ENCODE measurements around the gene MICU2. TPM values are rescaled to one million over a fixed set of nuclear protein-coding genes. Genes with fewer than 3 reads are reported as not detected.

The MICU2 gene
- 25.1 and 29.8 TPM in 2 replicates for total RNA-seq

DNA sequence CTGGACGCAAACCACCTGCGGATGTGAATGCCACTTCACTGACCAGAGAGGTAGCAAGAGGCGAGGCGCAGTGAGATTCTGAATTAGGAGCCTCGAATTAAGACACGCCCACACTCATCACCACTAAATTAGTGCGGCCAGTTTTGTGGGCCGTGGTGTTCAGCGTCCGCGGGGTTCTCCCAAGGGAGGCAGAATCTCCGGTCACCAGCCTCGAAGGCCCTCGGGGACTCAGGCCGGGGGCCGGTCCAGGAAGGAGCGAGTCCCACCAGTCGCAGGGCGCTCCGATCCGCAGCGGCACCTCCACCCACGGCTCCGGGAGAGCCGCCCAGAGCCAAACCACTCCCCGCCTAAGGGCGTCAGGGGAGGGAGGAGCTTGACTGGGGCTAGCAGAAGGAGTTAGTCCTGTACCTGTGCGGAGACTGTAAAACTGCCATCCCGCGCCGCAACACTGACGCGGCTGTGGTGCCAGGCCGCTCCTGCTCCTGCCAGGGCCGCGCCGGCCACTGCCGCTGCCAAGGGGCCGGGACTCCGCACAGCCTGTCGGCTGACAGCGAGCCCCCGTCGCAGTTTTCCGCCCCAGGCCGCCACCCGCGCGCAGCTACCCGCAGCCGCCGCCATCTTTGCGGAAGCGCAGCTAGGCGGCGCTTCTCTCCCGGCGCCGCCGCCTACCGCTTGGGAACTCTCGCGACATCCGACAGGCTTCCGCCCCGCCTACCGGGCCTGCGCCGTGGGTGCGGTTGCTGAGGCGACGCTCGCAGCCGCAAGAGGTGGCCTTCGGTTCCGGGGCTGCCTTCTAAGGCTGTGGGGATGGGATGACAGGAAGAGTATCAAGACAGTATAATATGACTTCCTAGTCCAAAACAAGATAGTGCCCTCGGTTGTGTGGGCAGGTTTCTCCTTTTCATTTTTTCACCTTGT lies at the start of gene MICU2:
TSS of gene MICU2 (minus strand) at position 640 of the 918 bp plus-strand sequence. CDS start at position 618, 22 bp downstream.
- peak; percentile 94 for DNase-seq (ENCODE audit: low read depth in 2 of 2)

- no peak for DNase-seq (ENCODE audit: low read depth in 2 of 2)
Observed at GRCh38 chr13:21641629-21642028, 37.7 kb upstream of the MICU2 start.

GRCh38 chr13:21639561-21639960 lies 35.6 kb upstream of the MICU2 start:
- no peak for DNase-seq (ENCODE audit: low read depth in 2 of 2)

DNA sequence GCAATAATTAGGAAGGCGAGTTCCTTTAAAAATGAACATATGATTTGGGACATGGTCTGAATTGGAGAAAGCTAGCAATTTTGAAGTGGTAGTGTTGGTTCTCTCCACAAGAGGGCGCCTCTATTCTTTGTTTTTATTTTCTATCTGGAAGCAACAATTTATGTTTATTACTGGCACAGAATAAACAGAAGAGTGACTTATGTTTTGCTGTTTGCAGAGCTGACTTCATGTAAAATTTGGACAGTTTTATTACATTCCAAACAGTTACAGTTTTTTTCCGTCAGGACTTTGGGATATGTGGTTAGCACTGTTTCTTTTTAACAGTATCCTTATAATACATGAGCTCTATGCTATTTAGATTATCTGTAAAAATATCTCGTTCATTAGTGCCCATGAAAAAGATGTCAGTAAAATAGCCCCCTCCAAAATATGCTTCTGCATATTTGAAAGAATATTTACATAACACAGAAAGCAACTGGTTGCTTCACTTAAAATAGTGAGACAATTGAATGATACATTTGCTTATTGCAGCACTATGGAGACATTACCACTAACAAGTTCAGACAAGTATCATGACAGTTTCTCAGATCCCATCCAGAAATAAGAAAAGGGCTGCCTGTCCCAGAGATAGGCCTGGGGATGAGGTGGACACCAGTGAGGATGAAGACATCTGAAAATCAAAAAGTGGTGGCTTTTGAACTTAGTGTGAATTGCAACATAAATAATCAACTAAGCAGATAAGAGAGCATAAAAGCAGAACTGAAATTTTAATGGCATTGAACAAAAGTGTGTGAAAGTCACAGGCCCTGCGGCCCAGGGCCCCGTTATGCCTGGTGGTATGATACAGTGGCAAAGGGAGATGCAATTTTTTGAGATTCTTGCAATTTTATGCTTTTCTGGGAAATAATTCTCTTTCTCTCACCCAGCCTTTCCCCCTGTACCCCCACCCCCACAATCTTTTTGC lies 34.6 kb upstream of the MICU2 start:
- peak; percentile 17 to 29 for DNase-seq (ENCODE audit: low read depth in 2 of 2)

DNA sequence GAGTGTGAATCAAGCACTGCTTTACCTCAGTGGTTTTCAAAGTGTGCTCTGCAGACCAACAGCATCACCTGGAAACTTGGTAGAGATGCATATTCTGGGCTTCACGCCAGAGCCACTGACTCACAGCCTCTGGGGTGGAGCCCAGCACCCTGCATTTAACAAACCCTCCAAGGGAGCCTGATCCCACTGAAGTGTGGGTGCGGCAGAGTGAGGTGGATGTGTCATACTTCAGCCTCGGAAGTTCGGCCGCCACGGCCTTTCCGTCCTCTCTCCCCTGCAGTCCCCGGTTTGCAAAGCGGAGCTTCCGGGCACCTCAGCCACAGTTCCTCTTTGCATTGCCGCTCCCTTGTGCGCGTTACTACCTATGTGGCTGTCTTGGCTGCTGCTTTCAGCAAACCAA lies 33.3 kb upstream of the MICU2 start:
- peak; percentile 3 to 68 for DNase-seq (ENCODE audit: low read depth in 2 of 2)

- DNase-seq (ENCODE audit: low read depth in 2 of 2), result no peak
Observed at GRCh38 chr13:21636656-21637055, 32.7 kb upstream of the MICU2 start.

- DNase-seq (ENCODE audit: low read depth in 2 of 2), result no peak
Observed at GRCh38 chr13:21632196-21632595, 28.2 kb upstream of the MICU2 start.

DNA sequence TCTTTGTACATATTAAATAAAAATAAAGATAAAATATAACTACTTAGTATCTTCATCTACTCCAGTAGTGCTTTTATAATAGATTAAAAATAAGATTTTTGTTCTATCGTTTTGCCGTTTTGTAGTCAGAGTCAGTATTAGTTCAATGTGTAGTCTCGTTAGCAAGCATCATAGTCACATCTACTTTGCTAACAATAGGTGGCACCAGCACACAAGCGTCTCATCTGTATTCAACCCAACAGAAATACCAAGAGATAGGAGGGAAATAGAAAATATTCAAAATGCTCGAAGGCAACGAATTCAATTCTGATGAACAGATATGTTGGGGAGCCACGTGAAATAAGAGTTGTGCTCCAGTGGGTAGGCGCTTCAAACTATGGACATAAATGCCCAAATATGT lies 21.4 kb upstream of the MICU2 start:
- DNase-seq (ENCODE audit: low read depth in 2 of 2), result peak; percentile 49 to 50

DNA sequence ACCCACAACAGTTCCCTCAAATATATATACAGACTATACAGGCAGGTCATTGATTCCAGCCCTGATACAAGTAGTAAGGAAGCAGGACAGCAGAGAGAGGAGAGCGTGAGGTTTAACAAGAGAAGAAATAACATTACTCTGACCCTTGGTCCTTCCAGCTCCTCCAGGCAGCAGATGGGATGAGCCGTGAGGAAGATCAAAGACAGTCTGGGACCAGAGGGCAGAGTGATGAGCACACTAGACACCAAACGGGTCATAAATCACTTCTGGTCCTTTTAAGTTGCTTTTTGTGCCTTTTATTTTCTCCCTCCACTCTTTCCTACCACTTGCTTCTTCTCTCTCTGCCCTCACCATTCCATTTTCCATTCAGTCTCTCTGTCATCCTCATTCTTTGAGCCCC lies 16.9 kb upstream of the MICU2 start:
- no peak for DNase-seq (ENCODE audit: low read depth in 2 of 2)

- DNase-seq (ENCODE audit: low read depth in 2 of 2), result no peak
Observed at GRCh38 chr13:21619633-21620220, 15.8 kb upstream of the MICU2 start.

GRCh38 chr13:21616880-21617279 lies 12.9 kb upstream of the MICU2 start:
- DNase-seq (ENCODE audit: low read depth in 2 of 2), result no peak

GRCh38 chr13:21616205-21616866 lies 12.4 kb upstream of the MICU2 start:
- DNase-seq (ENCODE audit: low read depth in 2 of 2), result no peak

DNA sequence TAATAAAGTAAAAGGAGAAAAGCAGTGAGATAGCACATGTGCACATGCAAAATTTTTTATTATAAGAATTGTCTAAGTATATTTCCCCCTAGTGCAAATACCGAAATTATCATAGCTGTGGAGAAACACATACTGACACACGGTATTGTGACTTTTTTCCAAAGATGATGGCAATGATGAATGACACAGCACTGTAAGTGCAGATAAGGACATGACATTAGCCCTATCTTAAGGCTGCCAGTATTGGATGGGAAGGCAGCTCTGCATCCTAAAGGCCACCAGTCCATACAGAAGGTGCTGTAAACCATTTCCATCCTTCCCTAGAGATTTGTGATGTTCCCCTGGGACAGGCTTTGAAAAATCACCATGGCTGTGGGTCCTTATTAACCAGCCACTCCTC lies 11.5 kb upstream of the MICU2 start:
- no peak for DNase-seq (ENCODE audit: low read depth in 2 of 2)

- no peak for DNase-seq (ENCODE audit: low read depth in 2 of 2)
Observed at GRCh38 chr13:21613791-21614190, 9.8 kb upstream of the MICU2 start.

GRCh38 chr13:21611385-21611784 lies 7.4 kb upstream of the MICU2 start:
- no peak for DNase-seq (ENCODE audit: low read depth in 2 of 2)

DNA sequence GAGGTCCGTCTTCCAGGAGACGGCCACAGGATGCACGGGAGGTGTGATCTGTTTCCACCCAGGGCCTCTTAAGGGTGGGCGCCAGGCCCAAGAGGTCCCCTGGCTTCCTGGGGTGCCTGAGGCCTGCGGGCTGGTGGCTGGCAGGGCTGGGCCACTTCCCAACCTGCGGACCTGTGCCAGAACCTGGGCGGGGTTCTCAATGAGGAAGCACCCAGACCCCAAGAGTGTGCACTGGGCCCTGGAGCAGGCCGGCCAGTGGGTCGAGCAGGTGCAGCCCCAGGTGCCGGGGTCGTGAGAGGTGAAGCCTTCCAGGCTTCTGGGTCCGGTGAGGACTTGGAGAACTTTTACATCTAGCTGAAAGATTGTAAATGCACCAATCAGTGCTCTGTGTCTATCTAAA lies 6.7 kb upstream of the MICU2 start:
- no peak for DNase-seq (ENCODE audit: low read depth in 2 of 2)

- DNase-seq (ENCODE audit: low read depth in 2 of 2), result no peak
Observed at GRCh38 chr13:21608961-21609360, 5.0 kb upstream of the MICU2 start.

- no peak for DNase-seq (ENCODE audit: low read depth in 2 of 2)
Observed at GRCh38 chr13:21606796-21607195, 2.8 kb upstream of the MICU2 start.

DNA sequence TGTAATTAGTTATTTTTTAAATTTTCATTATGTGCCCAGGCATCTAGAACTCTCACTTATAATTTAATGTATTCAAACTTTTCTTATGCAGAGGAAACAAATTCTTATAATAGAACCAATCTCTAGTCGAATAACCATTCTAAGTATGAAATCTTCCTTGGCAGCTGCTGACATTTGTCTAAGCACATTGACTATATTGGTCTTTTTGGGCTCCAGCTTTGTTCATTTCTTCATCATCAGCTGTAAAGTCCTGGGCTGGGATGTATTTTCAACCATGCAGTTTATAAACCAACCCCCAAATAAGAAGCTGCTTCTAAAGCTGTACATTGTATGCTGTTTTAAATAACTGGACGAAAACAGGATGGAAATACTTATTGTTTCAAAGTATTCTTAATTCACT lies 2.3 kb upstream of the MICU2 start:
- DNase-seq (ENCODE audit: low read depth in 2 of 2), result no peak

- DNase-seq (ENCODE audit: low read depth in 2 of 2), result no peak
Observed at GRCh38 chr13:21596722-21597121, 7.2 kb downstream of the MICU2 start.

DNA sequence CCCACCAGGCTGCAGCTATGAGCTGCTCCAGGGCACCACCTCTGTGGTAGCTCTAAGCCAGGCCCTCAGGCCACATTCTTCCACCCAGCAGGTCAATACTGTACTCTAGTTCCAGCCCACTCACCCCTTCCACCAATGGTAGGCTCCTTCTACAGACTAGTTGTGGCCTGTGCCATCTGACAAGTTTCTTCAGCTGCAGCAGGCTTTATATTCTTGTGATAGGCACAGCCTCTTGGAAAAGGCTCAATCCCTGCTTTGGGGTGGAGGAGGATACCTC lies 8.5 kb downstream of the MICU2 start:
- DNase-seq (ENCODE audit: low read depth in 2 of 2), result no peak

All from lung microvascular endothelial cell (primary cell).